Measurements from ENCODE around the gene RBBP8NL.

The RBBP8NL gene

GRCh38 chr20:62407221-62407992 lies 19.9 kb downstream of the RBBP8NL start, which contains the start of gene CABLES2:
CABLES2 (minus strand) TSS chr20:62407285; CDS start chr20:62407276, 9 bp downstream.
- peak; percentile 83 for DNase-seq (ENCODE audit: low read depth)

- no peak for DNase-seq (ENCODE audit: low read depth)
Measured at GRCh38 chr20:62406635-62407176, 20.6 kb downstream of the RBBP8NL start.

GRCh38 chr20:62405981-62406513 lies 21.3 kb downstream of the RBBP8NL start:
- no peak for DNase-seq (ENCODE audit: low read depth)

GRCh38 chr20:62405108-62405980 lies 22.0 kb downstream of the RBBP8NL start:
- no peak for DNase-seq (ENCODE audit: low read depth)

- no peak for DNase-seq (ENCODE audit: low read depth)
Measured at GRCh38 chr20:62404761-62405107, 22.6 kb downstream of the RBBP8NL start.

GRCh38 chr20:62404112-62404665 lies 23.1 kb downstream of the RBBP8NL start:
- no peak for DNase-seq (ENCODE audit: low read depth)

- DNase-seq (ENCODE audit: low read depth), result no peak
Measured at GRCh38 chr20:62403331-62403730, 24.0 kb downstream of the RBBP8NL start.

GRCh38 chr20:62402456-62403150 lies 24.7 kb downstream of the RBBP8NL start:
- no peak for DNase-seq (ENCODE audit: low read depth)

- no peak for DNase-seq (ENCODE audit: low read depth)
Measured at GRCh38 chr20:62401331-62401779, 26.0 kb downstream of the RBBP8NL start.

- no peak for DNase-seq (ENCODE audit: low read depth)
Measured at GRCh38 chr20:62400541-62400940, 26.8 kb downstream of the RBBP8NL start.

- DNase-seq (ENCODE audit: low read depth), result no peak
Measured at GRCh38 chr20:62400021-62400420, 27.3 kb downstream of the RBBP8NL start.

- DNase-seq (ENCODE audit: low read depth), result no peak
Measured at GRCh38 chr20:62398120-62398821, 29.1 kb downstream of the RBBP8NL start.

GRCh38 chr20:62396367-62397239 lies 30.7 kb downstream of the RBBP8NL start:
- no peak for DNase-seq (ENCODE audit: low read depth)

GRCh38 chr20:62395311-62396242 lies 31.8 kb downstream of the RBBP8NL start:
- DNase-seq (ENCODE audit: low read depth), result no peak

- DNase-seq (ENCODE audit: low read depth), result no peak
Measured at GRCh38 chr20:62394248-62395245, 32.8 kb downstream of the RBBP8NL start.

GRCh38 chr20:62393830-62394229 lies 33.5 kb downstream of the RBBP8NL start:
- DNase-seq (ENCODE audit: low read depth), result no peak

GRCh38 chr20:62393335-62393665 lies 34.0 kb downstream of the RBBP8NL start:
- no peak for DNase-seq (ENCODE audit: low read depth)
